GM19438 (cell line): ENCODE results near the gene ANXA8.
"Not testable (repeated sequence)": the region's sequence is repeated elsewhere in the genome, so short reads cannot be mapped to it uniquely, and the experiment has no call there.

Experiments used
- ATAC-seq: cut with Tn5 transposase; IDR thresholded peaks from one replicate; pipeline ENCODE4 v1.9.1; 2021; ENCODE audit warnings: low read depth; ENCODE audit not compliant: unreplicated experiment

The ANXA8 gene, protein sequence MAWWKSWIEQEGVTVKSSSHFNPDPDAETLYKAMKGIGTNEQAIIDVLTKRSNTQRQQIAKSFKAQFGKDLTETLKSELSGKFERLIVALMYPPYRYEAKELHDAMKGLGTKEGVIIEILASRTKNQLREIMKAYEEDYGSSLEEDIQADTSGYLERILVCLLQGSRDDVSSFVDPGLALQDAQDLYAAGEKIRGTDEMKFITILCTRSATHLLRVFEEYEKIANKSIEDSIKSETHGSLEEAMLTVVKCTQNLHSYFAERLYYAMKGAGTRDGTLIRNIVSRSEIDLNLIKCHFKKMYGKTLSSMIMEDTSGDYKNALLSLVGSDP

DNA sequence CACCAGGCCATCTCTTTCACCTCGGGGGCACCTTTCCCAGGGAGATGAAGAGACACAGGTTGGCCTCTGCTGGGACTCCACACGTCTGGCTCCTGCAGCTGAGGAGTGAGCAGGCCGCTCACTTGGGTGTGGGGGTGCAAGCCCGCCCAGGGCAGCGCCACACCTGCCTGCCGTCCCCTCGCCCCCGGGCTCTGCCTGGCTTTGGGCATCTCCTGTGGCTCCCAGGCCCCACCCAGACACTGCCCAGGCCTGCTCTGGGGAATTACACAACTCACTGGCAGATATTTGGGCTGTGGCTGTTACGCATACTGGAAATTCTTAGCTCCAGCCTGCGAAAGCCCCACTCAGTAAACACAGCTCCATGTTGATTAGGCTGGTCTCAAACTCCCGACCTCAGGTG, at the start of gene ANXA8:
Gene ANXA8, minus strand, starts transcription at position 193 of the 400 bp plus-strand sequence. Its CDS starts 182 bp downstream, at position 11.
- ATAC-seq, result not testable (repeated sequence)

- ATAC-seq, result not testable (repeated sequence)
Measured at GRCh38 chr10:47523475-47523874, 39.6 kb upstream of the ANXA8 start, which contains the start of gene AGAP9. Gene AGAP9 (minus strand): TSS chr10:47523638. CDS start chr10:47523526, 112 bp downstream.

GRCh38 chr10:47502313-47502712, 18.4 kb upstream of the ANXA8 start:
- not testable (repeated sequence) for ATAC-seq

GRCh38 chr10:47494226-47494625, 10.3 kb upstream of the ANXA8 start:
- not testable (repeated sequence) for ATAC-seq

GRCh38 chr10:47491600-47491999, 7.7 kb upstream of the ANXA8 start, which contains the start of gene FAM25G:
Gene FAM25G (minus strand): TSS chr10:47491700. CDS start chr10:47491674, 26 bp downstream.
- not testable (repeated sequence) for ATAC-seq

GRCh38 chr10:47489630-47490029, 5.7 kb upstream of the ANXA8 start:
- ATAC-seq, result not testable (repeated sequence)

GRCh38 chr10:47485943-47486342, 2.0 kb upstream of the ANXA8 start:
- not testable (repeated sequence) for ATAC-seq

DNA sequence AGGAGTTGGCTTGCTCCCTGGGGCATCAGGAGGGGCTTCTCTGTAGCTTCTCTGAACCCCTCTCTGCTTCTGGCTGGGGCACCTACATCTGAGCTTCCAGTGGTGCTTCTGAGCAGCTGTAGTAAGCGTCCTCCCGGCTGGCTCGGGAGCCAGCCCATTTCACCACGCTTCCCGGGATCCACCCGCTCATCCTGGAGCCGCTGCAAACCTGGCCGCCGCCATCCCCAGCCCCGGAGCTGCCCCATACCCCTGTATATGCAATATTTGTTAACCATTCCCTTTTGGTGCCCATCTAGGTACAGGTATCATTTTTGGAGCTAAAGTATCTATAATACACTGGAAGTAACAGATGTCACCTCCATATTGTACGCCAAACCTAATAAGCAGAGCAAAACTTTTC, 871 bp upstream of the ANXA8 start:
- not testable (repeated sequence) for ATAC-seq

DNA sequence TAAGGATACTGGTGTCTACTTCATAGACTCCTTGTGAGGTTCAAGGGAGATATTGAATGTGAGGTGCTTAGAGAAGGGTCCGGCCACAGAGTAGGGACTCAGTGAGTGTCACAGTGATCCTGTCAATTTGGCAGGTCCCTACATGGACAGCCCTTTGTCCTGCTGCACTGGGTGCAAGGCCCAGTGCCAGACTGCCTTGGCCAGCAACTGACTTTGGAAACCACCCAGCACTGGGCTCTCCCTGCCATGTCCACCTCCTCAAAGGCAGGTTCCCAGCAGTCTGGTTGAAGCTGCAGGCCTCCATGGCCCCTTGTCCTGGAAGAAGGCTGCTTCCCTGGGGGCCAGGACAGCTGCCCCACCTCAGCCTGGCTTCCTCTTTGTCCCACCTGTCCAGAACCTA, 1.5 kb downstream of the ANXA8 start:
- ATAC-seq, result not testable (repeated sequence)

DNA sequence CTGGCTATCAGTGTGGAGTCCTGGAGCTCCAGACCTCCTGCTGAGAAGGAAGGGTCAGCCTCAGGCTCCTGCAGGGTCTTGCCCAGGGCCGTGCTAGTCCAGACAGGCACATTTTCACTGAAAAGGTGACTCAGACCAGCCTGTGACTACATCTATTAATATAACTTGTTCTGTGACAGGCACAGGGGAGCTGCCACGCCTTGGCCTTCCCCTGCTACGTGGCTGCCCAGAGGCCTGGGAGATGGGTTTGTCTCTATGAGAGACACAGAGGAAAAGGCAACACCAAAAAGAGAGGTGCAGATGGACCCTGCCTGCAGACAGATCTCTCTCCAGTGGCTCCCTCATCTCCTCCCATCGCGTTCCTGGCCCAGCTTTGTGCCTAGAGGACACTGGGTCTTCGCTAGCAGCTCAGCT, 2.1 kb downstream of the ANXA8 start:
- not testable (repeated sequence) for ATAC-seq

GRCh38 chr10:47481182-47481766, 2.6 kb downstream of the ANXA8 start:
- ATAC-seq, result not testable (repeated sequence)

DNA sequence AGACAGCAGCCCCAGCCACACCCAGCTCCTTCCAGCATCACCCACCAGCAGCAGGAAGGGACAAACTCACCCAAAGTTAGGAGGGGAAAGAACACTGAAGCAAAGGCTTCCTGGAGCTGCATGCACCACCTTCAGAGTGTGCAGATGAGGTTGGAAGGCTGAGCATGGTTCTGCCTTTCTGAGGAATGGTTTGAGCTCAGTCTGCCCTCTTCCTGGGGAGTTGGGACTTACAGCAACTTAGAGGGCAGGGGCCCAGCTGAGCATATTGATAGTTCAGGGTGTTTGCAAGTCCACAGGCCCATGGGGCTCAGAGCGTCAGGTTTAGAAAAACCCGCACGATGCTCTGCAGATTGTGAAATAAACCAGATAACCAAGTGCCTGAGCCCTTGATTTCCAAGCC, 3.8 kb downstream of the ANXA8 start:
- not testable (repeated sequence) for ATAC-seq

DNA sequence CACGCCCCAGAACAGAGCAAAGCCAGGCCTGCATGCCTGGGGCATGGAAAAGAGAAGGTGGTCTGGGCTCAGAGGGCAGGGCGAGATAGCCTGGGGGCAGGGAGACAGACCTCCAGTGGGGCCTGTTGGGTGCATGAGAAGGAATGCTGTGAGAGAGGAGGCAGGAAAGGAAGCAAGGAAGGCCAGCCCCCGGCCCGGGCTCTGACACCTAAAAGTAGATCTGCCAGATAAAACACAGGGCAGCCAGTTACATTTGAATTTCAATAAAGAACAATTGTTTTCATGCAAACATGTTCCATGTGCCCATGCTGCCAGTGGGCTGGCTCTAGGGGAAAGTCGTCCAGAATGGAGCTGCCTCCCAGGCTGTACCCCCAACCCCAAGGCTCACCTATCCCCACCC, 5.8 kb downstream of the ANXA8 start:
- ATAC-seq, result not testable (repeated sequence)

DNA sequence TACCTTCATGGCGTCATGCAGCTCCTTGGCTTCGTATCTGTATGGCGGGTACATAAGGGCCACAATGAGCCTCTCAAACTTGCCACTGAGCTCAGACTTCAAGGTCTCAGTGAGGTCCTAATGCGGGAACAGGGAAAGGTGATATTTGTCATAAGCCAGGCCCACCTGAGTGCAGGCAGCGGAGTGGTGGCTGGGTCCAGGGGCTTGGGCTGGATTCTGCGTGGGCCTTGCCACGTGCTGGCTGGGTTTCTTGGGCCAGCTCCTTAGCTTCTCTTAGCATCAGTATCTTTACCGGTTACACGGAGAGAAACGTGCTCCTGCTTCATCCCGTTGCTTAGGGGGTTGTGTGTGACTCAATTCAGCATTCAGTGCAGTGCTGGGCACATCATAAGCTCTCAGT, 6.8 kb downstream of the ANXA8 start:
- ATAC-seq, result not testable (repeated sequence)

DNA sequence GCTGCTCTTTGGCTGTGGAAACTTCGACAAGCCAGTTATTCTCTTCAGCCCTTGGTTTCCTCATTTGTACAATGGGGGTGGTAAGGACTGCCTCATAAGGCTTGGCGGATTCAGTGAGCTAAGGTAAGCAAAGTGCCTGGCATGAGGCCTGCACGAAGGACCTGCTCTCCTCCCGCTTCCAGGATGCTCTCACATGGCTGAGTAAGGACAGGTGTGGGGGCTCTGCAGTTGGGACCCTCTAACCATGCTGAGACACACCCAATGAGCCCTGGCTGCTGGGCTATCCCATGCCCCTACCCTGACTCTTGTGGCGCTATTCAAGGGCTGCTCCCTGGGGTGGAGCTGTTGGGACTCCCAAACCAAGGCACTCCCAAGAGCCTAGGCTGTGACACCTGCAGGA, 8.8 kb downstream of the ANXA8 start:
- not testable (repeated sequence) for ATAC-seq

DNA sequence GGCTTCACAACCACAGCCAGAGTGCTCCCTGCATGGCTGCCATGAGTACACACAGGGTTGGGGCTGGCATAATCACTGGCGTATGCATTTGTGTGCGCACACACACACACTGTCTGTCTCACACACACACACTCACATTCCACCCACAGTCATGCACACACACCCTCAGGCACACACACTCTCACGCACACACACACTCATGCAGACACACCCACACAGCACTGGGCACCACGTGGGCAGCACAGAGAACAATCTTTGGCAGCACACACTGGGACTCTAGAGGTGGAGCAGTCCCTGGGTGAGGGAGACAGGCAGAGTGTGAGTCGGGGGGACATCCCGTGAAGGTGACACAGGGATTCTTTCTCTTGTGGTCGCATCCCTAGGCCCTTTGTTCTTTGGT, 10.4 kb downstream of the ANXA8 start:
- not testable (repeated sequence) for ATAC-seq

DNA sequence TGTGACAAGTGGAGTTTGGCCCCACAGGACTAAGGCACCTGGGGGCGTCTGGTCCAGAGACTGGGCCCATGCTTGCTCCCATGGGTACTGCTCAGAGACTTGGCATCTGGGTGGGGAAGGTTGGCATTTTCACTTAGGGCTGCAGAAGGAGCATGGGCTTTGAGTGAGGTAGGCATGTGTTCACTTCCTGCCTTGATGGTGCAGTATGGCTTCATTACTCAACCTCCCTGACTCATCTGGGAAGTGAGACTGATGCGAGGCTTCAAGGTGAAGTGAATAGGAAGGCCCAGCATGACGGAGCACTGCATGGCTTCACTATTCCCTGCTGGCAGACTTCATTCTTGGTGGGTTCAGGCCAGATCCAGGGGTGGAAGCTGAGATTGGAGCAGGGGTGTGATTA, 11.3 kb downstream of the ANXA8 start:
- not testable (repeated sequence) for ATAC-seq

- ATAC-seq, result not testable (repeated sequence)
Measured at GRCh38 chr10:47472072-47472471, 11.8 kb downstream of the ANXA8 start.

- not testable (repeated sequence) for ATAC-seq
Measured at GRCh38 chr10:47468731-47469528, 15.0 kb downstream of the ANXA8 start.

GRCh38 chr10:47467957-47468356, 16.0 kb downstream of the ANXA8 start:
- ATAC-seq, result not testable (repeated sequence)

DNA sequence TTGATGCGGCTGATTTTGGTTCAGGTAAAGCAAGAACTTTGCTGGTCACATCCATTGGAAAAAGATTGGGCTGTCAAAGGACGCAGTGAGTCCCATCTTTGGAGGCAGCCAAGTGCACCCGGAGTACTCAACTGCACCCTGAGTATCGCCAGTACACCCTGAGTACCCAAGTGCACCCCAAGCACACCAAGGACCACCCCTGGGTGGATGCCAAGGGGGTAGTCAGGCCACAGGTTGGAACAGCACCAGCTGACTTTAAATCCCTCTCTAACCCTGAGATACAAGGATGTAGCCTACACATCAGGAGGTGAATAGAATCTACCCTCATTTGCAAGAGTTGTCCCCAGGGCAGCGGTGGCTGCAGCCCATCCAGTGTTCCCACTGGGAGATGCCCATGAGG, 16.5 kb downstream of the ANXA8 start:
- not testable (repeated sequence) for ATAC-seq
